ENCODE data around the gene INO80E. TPM values are rescaled to one million over a fixed set of nuclear protein-coding genes. Genes with fewer than 3 reads are reported as not detected.
"Not testable (repeated sequence)": the region's sequence is repeated elsewhere in the genome, so short reads cannot be mapped to it uniquely, and the experiment has no call there.

Gene INO80E
- 72.2 and 79.2 TPM in 2 replicates for total RNA-seq (2014; rRNA removed; shearing (Covaris generic))

- DNase-seq (ENCODE audit: low spot score) = peak; percentile 96
Measured at GRCh38 chr16:29995911-29996765, at the start of gene INO80E. Gene INO80E, plus strand, starts transcription at chr16:29996241. Its CDS starts 70 bp downstream, at chr16:29996311.

- DNase-seq (ENCODE audit: low spot score) = no peak
Measured at GRCh38 chr16:29947897-29948296, 48.1 kb upstream of the INO80E start.

- DNase-seq (ENCODE audit: low spot score) = no peak
Measured at GRCh38 chr16:29950806-29951461, 45.1 kb upstream of the INO80E start.

GRCh38 chr16:29951625-29952365, 44.2 kb upstream of the INO80E start:
- DNase-seq (ENCODE audit: low spot score) = no peak

- no peak for DNase-seq (ENCODE audit: low spot score)
Measured at GRCh38 chr16:29958756-29959155, 37.3 kb upstream of the INO80E start.

- no peak for DNase-seq (ENCODE audit: low spot score)
Measured at GRCh38 chr16:29959293-29959692, 36.7 kb upstream of the INO80E start.

- DNase-seq (ENCODE audit: low spot score) = not testable (repeated sequence)
Measured at GRCh38 chr16:29959821-29960220, 36.2 kb upstream of the INO80E start.

GRCh38 chr16:29961127-29961478, 34.9 kb upstream of the INO80E start:
- DNase-seq (ENCODE audit: low spot score) = no peak

GRCh38 chr16:29961479-29962343, 34.3 kb upstream of the INO80E start, which contains the start of gene TMEM219:
Gene TMEM219, plus strand, starts transcription at chr16:29962079. Its CDS starts 1,065 bp downstream, at chr16:29963144.
- DNase-seq (ENCODE audit: low spot score) = peak; percentile 91

GRCh38 chr16:29962344-29962994, 33.6 kb upstream of the INO80E start:
- peak; percentile 41 for DNase-seq (ENCODE audit: low spot score)

GRCh38 chr16:29963021-29963743, 32.9 kb upstream of the INO80E start:
- no peak for DNase-seq (ENCODE audit: low spot score)

GRCh38 chr16:29968205-29968604, 27.8 kb upstream of the INO80E start:
- no peak for DNase-seq (ENCODE audit: low spot score)

GRCh38 chr16:29971304-29971703, 24.7 kb upstream of the INO80E start:
- no peak for DNase-seq (ENCODE audit: low spot score)

- DNase-seq (ENCODE audit: low spot score) = no peak
Measured at GRCh38 chr16:29972500-29972899, 23.5 kb upstream of the INO80E start.

GRCh38 chr16:29972992-29973383, 23.1 kb upstream of the INO80E start:
- no peak for DNase-seq (ENCODE audit: low spot score)

- peak; percentile 97 for DNase-seq (ENCODE audit: low spot score)
Measured at GRCh38 chr16:29973384-29974246, 22.4 kb upstream of the INO80E start, which contains the start of gene TAOK2. Gene TAOK2, plus strand, starts transcription at chr16:29973868. Its CDS starts 3,905 bp downstream, at chr16:29977773.

- DNase-seq (ENCODE audit: low spot score) = no peak
Measured at GRCh38 chr16:29974291-29975133, 21.5 kb upstream of the INO80E start.

- no peak for DNase-seq (ENCODE audit: low spot score)
Measured at GRCh38 chr16:29975134-29975538, 20.9 kb upstream of the INO80E start.
